NCI-H1048 (cell line): ENCODE data around the gene KRT8.
"Not testable (repeated sequence)": the region's sequence is repeated elsewhere in the genome, so short reads cannot be mapped to it uniquely, and the experiment has no call there.

ENCODE experiments used
- DNase-seq: peaks from one replicate; lab custom pipeline; 2025; lab: John Stamatoyannopoulos, UW

KRT8 gene

DNA sequence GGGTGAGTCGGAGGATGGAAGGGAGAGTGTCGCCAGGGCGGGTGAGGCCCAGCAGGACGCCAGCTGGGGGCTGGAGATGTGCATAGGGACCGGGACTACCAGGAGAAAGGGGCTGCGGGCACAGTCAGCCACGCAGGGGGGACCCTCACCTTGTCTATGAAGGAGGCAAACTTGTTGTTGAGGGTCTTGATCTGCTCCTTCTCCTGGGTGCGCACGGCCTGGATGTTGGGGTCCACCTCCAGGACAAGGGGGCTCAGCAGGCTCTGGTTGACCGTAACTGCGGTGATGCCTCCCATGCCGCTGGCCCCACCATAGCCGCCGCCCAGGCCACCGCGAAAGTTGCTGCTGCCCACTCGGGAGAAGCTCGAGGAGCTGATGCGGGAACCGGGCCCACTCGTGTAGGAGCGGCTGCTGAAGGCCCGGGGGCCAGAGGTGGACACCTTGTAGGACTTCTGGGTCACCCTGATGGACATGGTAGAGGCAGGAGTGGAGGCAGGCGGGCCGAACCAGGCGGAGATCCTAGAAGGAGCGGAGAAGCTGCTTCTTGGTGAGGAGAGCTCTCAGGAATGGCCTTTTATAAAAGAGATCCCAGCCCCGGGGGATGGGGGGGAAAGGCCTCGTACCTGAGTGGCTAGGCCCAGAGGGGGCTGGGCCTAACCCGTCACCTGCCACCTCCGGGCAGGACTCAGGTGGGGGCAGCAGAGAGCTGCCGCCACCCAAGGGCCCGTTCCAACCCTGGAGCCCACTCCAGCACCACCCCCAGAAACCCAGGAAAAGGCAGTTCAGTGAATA lies at the start of gene KRT8:
TSS of gene KRT8 (minus strand) at position 568 of the 792 bp plus-strand sequence. CDS start at position 473, 95 bp downstream.
- not testable (repeated sequence) for DNase-seq

DNA sequence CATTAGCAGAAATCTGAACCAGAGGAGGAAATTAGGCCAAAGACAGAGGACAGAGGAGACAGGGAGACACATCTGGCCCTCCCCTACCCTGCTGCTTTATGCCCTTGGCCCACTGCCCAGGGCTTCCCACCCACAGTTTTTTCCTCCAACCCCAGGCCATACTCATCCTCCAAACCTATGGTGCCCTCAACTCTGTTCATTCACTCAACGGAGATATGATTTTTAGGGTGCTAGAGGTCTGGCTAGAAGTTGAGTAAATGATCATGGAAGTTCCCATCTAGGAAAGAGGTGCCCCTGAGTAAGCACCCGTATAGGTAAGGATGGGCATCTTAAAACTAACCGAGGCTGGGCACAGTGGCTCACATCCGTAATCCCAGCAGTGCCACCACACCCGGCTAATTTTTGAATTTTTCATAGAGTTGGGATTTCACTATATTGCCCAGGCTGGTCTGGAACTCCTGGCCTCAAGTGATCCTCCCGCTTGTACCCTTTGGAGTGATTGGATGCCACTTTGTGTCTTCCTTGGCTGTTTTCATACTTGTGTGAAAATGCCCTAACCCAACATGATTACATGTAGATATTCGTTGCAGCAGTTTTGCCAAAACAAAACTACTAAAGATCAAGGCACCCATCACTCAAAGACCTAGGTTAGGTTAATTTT lies 48.4 kb upstream of the KRT8 start:
- no peak for DNase-seq

DNA sequence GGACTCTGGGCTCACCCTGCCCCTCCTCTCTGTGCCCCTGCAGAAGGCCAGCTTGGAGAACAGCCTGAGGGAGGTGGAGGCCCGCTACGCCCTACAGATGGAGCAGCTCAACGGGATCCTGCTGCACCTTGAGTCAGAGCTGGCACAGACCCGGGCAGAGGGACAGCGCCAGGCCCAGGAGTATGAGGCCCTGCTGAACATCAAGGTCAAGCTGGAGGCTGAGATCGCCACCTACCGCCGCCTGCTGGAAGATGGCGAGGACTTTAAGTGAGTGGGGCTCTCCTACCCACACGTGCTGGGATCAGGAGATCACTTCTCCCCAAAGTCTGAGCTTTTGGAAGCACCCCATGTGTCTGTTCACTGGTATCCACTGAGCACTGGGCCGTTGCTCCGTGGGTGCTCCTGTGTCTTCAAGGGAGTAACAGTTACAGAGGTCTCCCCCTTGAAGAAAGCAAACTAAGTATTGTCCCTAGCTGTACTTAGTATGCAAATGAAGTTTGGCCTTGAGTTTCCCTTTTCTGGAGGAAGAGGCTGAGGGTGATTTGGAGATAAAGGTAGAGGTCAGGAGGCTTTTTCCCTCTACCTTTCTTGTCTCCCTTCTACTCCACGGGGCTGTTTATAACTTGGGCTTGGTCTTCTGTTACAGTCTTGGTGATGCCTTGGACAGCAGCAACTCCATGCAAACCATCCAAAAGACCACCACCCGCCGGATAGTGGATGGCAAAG lies 47.4 kb upstream of the KRT8 start:
- no peak for DNase-seq

DNA sequence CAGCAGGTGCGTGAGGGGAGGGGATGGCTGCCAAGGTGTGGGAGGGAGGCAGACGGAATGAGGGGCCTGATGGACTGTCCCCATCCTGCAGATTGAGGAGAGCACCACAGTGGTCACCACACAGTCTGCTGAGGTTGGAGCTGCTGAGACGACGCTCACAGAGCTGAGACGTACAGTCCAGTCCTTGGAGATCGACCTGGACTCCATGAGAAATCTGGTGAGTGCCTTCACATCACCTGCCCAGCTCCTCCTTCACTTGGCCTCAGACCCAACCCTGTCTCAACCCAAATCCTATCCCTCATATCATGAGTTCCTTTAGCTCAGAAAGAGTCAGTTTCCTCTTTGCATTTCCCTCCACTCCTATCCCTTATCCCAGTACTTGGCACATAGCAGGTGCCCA lies 46.8 kb upstream of the KRT8 start:
- no peak for DNase-seq

DNA sequence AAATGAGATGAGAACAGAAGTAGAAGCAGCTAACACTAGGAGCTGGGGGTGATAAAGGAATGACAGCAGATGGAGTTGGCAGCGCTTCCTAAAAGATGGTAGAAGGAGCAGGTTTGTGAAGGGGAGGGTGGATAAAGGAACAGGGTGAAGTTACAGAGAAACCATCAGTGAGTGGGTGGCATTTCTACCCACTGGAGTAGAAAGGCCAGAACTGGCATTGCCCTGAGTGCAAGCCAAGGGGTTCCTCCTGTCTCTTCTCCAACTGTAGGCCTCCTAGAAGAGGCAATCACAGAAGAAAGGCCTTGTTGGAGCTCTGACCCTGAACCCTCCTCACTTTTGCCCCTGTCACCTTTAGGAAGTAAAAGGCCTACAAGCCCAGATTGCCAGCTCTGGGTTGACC lies 46.2 kb upstream of the KRT8 start:
- no peak for DNase-seq

DNA sequence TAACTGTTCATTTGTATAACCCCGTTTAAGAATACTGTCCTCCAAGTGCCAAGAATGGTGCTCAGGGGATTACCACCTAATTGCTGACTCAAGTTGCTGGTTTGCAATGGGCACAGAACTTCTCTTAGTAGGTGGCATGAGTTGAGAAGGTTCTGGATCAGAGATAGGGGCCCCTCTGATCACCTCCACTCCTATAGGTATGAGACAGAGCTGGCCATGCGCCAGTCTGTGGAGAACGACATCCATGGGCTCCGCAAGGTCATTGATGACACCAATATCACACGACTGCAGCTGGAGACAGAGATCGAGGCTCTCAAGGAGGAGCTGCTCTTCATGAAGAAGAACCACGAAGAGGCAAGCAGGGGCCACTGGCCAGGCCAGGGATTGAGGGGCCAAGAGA lies 45.7 kb upstream of the KRT8 start:
- no peak for DNase-seq

GRCh38 chr12:52949413-52950331 lies 44.8 kb upstream of the KRT8 start:
- DNase-seq, result no peak

GRCh38 chr12:52947738-52948423 lies 43.0 kb upstream of the KRT8 start:
- no peak for DNase-seq

DNA sequence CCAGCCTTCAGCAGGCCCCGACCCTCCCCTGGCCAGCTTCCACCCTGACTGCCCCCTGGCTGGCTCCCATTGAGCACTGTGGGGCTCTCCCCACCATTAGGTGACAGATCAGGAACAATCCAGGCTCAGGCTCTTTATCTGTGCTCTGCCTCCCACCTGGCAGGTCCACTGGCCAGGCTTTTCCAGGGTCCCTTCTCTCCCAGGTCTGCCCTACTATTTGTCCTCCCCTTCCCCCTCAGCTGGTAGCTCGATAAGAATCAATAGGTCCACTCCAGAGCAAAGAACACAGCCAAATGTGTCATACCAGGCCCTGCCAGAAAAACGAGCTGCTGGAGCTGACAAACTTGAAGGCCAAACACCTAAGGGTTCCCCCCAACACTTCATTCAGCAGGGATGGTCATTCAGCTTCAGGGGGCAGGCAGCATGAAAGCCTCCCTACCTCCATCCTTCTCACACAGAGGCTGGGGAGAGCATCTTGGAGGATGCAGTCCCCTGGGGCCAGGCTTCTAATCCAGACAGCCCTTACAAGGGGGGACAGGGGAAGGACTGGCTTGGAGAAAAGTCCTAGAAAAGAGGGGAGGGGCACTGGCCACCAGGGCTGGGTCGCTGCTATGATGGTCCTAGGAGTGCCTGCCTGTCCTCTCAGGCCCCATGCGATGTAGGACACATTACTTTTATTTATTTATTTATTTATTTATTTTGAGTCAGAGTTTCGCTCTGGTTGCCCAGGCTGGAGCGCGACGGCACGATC lies 42.1 kb upstream of the KRT8 start:
- DNase-seq, result no peak

DNA sequence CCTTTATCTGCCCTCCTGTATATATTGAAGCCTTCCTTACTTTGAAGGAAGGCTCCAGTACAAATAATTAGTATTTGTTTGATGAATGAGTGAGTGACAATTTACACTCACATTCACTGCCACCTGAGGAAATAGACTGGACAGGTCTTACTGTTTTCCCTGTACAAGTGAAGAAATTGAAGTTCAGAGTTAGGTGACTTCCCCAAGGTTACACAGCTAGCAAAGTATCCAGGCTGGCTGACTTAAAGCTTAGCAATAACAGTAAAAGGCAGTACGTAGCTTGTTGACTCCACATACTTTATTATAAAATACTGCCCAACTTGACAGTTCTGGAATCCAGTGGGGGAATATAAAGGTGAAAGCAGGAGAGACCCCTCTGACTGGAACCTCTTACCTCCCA lies 41.5 kb upstream of the KRT8 start:
- DNase-seq, result no peak

DNA sequence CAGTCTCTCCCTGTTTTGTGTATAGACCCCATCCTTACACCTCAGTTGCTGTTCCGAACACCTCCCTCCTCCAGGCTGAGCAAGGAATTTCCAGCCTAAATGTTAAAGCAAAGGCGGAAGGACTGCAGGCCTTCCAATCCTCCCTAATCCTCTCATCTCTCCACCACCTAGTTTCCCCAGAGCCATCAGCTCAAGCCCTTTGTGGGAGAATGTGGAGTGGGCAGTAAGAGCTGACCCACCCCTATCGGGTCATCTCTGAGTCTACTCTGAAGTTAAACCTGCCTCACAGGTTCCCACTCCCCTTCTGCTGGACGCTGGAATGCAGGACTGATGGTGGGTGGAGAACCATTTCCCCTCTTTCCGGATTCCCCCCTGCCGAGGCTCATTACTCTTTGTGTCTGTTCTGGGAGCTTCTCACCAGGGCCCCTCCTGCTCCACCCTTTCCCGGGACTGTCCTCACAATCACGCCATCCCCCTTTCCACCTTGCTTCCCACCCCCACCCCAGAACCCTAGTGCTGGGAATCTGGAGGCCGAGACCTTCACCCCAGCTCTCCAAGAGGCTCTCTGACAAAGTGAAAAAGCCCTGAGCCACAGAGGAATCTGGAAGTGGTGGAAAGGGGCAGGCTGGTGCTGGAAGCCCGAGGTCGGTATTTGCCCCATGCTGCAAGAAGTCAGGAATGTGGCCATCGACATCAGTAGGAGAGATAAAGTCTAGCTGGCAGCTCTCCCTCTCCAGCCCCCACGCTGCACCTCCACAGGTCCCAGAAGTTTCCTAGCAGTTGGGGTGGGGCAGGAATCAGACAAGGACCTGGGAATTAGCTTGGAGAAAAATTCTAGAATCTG lies 40.7 kb upstream of the KRT8 start:
- no peak for DNase-seq

- DNase-seq, result no peak
These were observed 40.0 kb upstream of the KRT8 start for GRCh38 chr12:52944683-52945388.

DNA sequence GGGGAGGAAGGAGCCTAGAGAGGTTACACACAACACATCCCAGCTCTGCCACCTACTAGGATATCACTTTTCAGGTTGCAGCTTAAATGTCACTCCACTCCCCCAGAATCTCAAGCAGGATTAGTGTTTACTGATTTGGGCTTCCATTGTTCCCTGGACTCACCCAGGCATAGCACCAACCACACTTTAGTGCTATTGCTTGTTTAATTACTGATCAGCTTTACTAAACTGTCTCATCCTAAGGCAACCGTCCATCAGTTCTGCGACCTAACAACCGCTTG lies 38.0 kb upstream of the KRT8 start:
- no peak for DNase-seq

GRCh38 chr12:52942066-52942900 lies 37.4 kb upstream of the KRT8 start:
- no peak for DNase-seq

GRCh38 chr12:52929538-52929937 lies 24.7 kb upstream of the KRT8 start:
- no peak for DNase-seq

GRCh38 chr12:52927964-52928363 lies 23.1 kb upstream of the KRT8 start:
- no peak for DNase-seq

DNA sequence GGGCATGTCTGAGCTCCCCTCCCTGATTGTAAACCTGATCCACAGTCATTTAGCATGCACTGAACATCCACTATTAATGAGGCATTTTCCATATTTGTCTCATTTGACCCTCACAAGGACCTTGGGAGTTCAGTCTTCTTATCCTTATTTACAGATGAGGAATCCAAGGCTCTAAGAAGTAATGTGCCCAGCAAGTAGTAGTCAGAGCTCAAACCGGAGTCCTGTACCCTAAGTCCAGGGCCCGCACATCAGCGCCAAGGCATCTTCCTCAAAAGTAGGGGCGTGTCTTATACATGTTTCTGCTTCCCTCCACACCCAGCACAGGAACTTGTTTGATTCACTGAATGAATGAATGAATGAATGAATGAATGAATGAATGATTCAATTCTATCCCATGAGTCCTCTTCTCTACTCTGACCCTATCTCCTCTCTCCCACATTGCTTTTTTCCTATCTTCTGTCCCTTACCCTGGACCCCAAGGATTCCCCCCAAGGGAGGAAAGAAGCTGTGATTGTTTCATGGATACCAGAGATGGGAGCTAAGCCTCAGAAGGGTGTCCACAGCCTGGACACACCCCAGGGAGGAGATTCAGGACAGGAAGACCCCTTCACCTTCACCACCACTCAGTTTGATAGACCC lies 21.8 kb upstream of the KRT8 start:
- no peak for DNase-seq
